Right lung (tissue), 10 donors: Measurements from ENCODE around the gene TRDN. TPM values are rescaled to one million over a fixed set of nuclear protein-coding genes. Genes with fewer than 3 reads are reported as not detected.

Source experiments
- DNase-seq, 2 donors: peaks; one replicate each; pipeline ENCODE4 v3.0.0-alpha.2; 2013
- long read RNA-seq, 8 donors: transcript quantifications; one replicate each; lab custom pipeline, GENCODE V29; 2026
- polyA plus RNA-seq, 5 donors: library from polyadenylated mRNA; unstranded; fragments of 120-200 nt; gene quantifications; one replicate each; pipeline versions ENCODE4 v1.2.1 to v1.2.3, GENCODE V29; 2013; ENCODE audit warnings: inconsistent platforms in 1 of 5, low replicate concordance in 1 of 5; ENCODE audit not compliant: insufficient read length in 5 of 5, insufficient read depth in 1 of 5

The TRDN gene
- 1 to 10 TPM in 1 of 5 donors, under 1 TPM in 2, not detected in 2; 0.05 to 5.0 (median 0.33) TPM for polyA plus RNA-seq
- long read RNA-seq, donor 1: 0 reads
- long read RNA-seq, donor 2: 0 reads
- long read RNA-seq, donor 3, partial matches to known transcripts: 0 of 1 reads
- long read RNA-seq, donor 3, other reads (novel, unspliced or antisense): 0 of 1 reads
- long read RNA-seq, donor 4: 0 reads
- long read RNA-seq, donor 5: 0 reads
- long read RNA-seq, donor 6, partial matches to known transcripts: 0 of 1 reads
- long read RNA-seq, donor 6, other reads (novel, unspliced or antisense): 0 of 1 reads
- long read RNA-seq, donor 7: 0 reads
- long read RNA-seq, donor 8: 0 reads

DNA sequence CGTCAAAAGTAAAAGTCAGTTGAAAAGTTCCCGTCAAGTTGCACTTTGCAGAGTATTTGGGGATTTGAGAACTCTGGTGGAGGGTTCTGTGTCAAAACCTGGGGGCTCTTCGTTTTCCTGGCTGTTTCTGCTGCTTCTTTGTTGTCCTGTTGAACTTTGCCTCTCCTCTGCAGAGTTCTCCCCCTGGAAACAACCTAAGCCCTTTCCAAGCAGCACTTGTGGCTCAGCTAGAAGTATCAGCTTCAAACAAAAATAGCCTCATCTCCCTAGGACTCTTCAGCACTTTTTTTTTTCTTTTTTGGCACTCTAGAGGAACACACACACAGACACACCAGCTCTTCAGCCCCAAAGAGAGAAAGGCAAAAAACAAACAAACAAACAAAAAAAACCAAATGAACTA, at the start of gene TRDN:
Gene TRDN, minus strand, starts transcription at position 169 of the 400 bp plus-strand sequence. CDS start 175 bp downstream, outside the sequence.
- no peak for DNase-seq

GRCh38 chr6:123681957-123682462, 45.3 kb upstream of the TRDN start:
- DNase-seq: no peak

- DNase-seq: no peak
These were observed 41.1 kb upstream of the TRDN start for GRCh38 chr6:123677897-123678296.

DNA sequence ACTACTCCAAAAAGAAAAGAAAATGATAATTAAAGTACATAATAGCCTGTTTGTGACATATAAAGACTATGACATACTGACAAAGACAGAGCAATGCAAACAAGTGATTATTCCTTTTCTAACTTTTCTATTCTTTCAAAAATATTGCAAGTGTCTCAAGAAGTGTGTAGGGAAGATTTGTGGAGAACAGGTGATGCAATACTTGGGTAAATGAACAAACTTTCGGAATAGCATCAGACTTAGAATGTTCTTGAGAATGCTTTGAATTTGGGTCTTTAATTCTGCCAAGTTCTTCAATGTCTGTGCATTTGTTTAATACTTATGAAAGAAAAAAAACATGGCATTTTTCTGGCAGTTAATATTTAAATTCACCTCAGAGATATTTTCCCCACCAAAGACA, 40.0 kb upstream of the TRDN start:
- DNase-seq: no peak

- DNase-seq: no peak
These were observed 32.3 kb upstream of the TRDN start for GRCh38 chr6:123668965-123669591.

DNA sequence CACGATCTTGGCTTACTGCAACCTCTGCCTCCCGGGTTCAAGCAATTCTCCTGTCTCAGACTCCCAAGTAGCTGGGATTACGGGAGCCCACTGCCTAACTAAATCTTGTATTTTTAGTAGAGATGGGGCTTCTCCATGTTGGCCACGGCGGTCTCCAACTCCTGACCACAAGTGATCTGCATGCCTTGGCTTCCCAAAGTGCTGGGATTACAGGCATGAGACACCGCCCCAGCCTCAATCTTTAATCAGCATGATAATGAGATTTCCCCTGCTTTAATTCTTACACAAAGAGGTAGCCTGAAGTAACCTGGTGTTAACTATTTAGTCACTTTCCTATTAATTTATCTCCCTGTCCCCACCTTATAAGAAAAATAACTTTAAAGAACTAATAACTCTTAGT, 31.3 kb upstream of the TRDN start:
- DNase-seq: no peak

- no peak for DNase-seq
These were observed 26.7 kb upstream of the TRDN start for GRCh38 chr6:123663436-123663835.

GRCh38 chr6:123662757-123663156, 26.0 kb upstream of the TRDN start:
- DNase-seq: no peak

DNA sequence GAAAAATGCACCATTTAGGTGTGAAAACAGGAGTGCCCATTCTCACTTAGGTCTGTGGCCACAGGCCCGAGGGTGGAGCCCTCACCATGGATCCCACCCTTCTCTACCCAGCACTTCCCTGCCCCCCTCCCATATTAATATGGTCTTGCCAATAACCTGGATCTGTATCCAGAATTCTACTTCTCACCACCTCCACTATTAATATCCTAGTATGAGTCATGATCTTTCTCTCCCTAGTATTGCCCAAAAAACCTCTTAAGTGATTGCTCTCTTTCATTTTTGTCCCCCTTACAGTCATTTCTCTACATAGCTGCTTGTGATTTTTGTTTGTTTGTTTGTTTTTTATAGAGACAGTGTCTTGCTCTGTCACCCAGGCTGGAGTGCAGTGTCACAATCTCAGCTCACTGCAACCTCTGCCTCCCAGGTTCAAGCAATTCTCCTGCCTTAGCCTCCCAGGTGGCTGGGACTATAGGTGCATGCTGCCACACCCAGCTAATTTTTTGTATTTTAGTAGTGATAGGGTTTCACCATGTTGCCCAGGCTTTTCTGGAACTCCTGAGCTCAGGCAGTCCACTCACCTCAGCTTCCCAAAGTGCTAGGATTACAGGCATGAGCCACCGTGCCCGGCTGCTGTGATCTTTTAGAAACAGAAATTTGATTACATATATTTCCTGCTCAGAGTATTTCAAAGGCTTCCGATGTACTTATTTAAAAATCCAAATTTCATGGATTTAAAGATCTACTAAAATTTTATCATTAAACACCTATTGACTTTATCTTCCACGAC, 24.5 kb upstream of the TRDN start:
- DNase-seq: no peak

GRCh38 chr6:123659960-123660748, 23.4 kb upstream of the TRDN start:
- no peak for DNase-seq

DNA sequence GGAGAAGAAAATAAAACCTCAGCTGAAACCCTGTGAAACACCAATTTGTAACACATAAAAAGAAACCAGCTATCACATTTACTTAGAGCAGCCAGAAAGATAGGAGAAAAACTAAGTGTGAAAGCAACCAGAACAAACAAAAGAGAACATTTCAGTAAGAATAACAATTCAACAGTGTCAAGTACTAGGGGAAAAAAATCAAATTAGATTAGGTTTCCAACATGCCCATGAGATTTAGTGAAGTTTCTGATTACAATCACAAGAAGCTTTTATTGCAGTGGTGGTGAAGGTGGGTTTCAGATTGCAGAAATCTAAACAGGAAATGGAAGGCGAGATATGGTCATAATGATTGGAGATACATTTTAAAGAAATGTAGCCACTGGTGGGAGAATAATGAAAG, 22.1 kb upstream of the TRDN start:
- DNase-seq: no peak

DNA sequence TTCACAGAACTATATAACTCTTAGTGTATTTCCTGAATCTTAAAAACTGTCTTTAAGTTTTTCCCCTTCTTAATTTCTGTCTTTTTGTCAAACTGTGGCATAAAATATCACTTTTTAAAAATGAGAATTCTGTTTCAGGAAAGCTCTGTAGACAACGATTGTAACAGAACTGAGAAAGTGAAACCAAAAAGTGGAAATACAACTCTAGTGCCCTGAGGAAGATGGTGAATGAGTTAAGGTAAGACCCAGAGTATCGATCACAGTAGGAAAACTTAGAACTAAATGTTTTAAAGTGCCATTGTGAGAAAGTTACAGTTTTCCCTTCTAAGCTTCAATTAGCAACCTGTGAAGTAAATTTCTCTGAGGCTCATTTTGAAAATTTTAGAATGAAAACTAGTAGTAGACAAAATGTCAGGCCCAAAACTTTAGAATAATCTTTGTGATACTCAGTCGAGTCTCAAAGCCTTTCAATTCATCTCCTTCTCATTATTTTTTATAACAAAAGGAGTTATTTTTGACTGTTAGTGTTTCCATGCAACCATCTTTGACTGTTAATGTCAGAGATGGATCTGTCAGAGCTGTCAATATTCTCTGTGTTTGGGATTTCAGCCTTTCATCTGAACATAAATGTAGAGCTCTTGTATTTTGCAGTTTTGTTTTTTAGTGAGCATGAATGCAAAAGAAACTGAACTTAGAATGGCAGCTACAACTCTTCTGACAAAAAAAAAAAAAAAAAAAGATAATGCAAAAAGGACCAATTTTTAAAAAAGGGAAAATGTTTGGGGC, 19.0 kb upstream of the TRDN start:
- no peak for DNase-seq

DNA sequence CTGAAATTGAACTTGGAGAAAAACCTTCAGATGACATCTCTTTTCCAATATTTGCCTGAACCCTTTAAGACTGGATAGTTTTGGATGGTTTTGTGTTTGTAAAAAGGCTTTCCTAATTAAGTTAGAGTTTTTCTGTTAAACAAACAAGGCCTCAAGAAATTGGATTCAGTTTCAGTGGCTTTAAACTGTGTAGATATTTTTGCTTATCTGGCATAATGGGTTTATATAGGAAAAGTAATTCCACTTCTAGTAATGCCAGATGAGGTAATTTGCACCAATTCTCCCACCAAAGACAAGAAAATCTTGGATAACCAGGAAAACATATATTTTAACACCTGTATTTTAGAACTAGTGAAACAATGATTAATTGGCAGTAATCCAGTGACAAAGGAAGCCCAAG, 12.0 kb upstream of the TRDN start:
- no peak for DNase-seq

DNA sequence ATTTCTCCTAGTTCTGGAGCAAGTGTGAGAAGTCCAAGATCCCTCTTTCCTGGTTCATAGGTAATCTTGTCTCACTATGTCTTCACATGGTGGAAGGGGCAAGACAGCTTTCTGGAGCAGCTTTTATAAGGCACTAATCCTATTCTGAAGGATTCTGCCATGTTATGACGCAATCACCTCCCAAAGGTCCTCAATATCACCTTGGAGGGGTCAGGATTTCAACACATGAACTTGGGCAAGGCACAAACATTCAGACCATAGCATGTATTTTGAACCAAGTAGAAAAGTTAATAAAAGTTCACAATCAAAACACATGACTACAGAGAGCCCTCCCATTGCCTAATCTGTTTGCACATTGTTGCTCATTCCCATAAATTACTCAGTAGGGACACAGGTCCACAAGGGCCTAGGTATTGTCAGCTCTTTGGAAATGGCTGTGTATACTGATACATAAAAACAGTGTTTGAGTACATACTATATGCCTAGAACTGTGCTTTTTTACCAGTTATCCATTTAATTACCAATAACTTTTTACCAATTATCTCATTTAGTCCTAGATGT, 11.3 kb upstream of the TRDN start:
- DNase-seq: no peak

- DNase-seq: no peak
These were observed 4.7 kb upstream of the TRDN start for GRCh38 chr6:123641497-123641896.

- DNase-seq: no peak
These were observed 3.9 kb upstream of the TRDN start for GRCh38 chr6:123640567-123641187.

GRCh38 chr6:123638865-123639264, 2.1 kb upstream of the TRDN start:
- no peak for DNase-seq

DNA sequence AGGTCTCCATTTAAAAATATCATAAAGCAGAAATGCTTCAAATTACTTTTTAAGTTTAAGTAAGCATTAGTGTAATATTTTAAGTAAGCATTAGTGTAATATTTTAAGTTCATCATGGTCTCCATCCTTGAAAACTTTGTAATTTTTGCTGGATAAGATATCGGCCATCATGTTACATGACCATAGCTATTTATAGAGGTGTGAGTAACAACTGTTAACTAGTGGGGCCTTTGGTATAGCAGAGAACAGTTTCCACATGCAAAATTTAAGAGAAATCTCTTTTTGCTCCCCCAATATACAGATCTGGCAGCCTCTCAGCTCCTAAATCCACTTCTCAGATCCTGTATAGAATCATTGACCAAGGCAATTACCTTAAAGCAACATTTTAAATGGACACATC, 468 bp downstream of the TRDN start:
- no peak for DNase-seq

DNA sequence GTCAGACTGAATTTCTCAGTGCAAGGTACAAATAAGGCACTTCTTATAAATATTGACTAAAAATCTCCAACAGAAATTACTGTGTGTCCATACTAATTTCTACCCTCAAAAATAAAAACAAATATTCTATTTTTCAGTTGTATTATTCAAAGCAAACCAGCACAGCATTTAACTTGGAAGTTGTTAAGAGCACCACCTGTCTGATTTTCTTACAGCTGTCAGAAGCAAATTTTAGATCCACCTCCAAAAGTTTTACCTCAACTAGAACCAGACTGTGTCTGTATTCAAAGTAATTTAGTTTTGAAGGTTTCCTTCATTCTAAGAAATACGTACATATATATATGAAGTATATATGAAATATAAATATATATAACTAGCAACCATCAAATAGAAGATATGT, 1.2 kb downstream of the TRDN start:
- no peak for DNase-seq

- DNase-seq: no peak
These were observed 1.6 kb downstream of the TRDN start for GRCh38 chr6:123635144-123635543.
